Small intestine (tissue), 7 donors: ENCODE measurements around the gene HERC6. TPM values are rescaled to one million over a fixed set of nuclear protein-coding genes. Genes with fewer than 3 reads are reported as not detected.

Source experiments
- DNase-seq, 2 donors: peaks; one replicate each; pipeline versions ENCODE4 v3.0.0 to v3.0.0-alpha.2; 2013
- FAIRE-seq: peaks from 2 replicates; lab custom pipeline; 2012; peaks lifted over from hg19 to GRCh38; lab: Jason Lieb, UNC
- H3K27ac ChIP-seq, 3 donors: one replicate each; pipeline ENCODE4 v1.5.1; 2013; ENCODE audit warnings: low read length in 2 of 3, mild to moderate bottlenecking in 2 of 3, control low read depth in 1 of 3, inconsistent platforms in 1 of 3, low read depth in 1 of 3, moderate library complexity in 1 of 3
- H3K27me3 ChIP-seq, 3 donors: one replicate each; pipeline ENCODE4 v1.6.1; 2013; ENCODE audit warnings: low read length in 3 of 3, inconsistent platforms in 1 of 3; ENCODE audit not compliant: control insufficient read depth in 3 of 3, insufficient read depth in 3 of 3
- H3K36me3 ChIP-seq, 3 donors: one replicate each; pipeline ENCODE4 v1.6.1; 2013; ENCODE audit warnings: low read length in 3 of 3, inconsistent platforms in 1 of 3, low read depth in 1 of 3, mild to moderate bottlenecking in 1 of 3, moderate library complexity in 1 of 3; ENCODE audit not compliant: control insufficient read depth in 3 of 3, insufficient read depth in 2 of 3
- H3K4me1 ChIP-seq, 3 donors: one replicate each; pipeline ENCODE4 v1.6.1; 2013; ENCODE audit warnings: low read length in 2 of 3, inconsistent platforms in 1 of 3, low read depth in 1 of 3, mild to moderate bottlenecking in 1 of 3, moderate library complexity in 1 of 3; ENCODE audit not compliant: control insufficient read depth in 3 of 3, insufficient read depth in 2 of 3
- H3K4me3 ChIP-seq, 3 donors: one replicate each; pipeline ENCODE4 v1.5.1; 2013; ENCODE audit warnings: low read length in 3 of 3, control low read depth in 1 of 3, inconsistent platforms in 1 of 3, low read depth in 1 of 3, mild to moderate bottlenecking in 1 of 3, moderate library complexity in 1 of 3
- H3K9me3 ChIP-seq, 2 donors: one replicate each; pipeline ENCODE4 v1.6.1; 2013; ENCODE audit warnings: low read depth in 1 of 2, low read length in 1 of 2; ENCODE audit not compliant: control insufficient read depth in 2 of 2, insufficient read depth in 1 of 2
- WGBS, 3 donors: extraction: QIAGEN DNeasy Blood & Tissue Kit; methylation state at CpG; one replicate each; pipeline ENCODE4 v1.1.7; 2013; 5-methylcytosine and 5-hydroxymethylcytosine counted together
- polyA plus RNA-seq, 4 donors: library from polyadenylated mRNA; stranded (reverse) in 3 of 4; unstranded in 1 of 4; fragments of 200-250 nt in 3 of 4; fragments of 120-200 nt in 1 of 4; gene quantifications; one replicate each; pipeline versions ENCODE4 v1.2.1 to v1.2.3, GENCODE V29; 2013
- donor health status: healthy with polysubstance abuse.
- donor health status: control.
- donor health status: control.
- donor health status: Bipolar disorder and iron deficiency.
- donor health status: healthy.

The HERC6 gene
- polyA plus RNA-seq, 4 donors: 4.9 to 13.1 (median 7.7) TPM

DNA sequence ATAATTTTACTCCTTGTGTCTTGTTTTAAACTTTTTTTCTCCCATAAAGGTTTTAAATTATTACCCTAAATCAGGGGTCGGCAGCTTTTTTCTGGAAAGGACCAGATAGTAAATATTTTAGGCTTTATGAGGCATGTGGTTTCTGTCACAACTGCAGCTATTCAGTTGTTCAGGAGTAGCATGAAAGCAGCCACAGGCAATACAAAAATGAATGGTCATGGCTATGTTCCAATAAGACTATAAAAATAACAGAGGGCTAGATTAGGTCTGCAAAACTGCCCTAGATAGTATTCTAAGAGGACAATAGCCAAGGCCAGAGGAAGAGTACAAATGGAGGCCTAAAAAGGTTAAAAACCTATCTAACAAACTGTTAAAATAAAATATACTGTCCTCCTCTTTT is 102.9 kb downstream of the HERC6 start:
- H3K4me1 ChIP-seq: no peaks in the 10 kb centered on the region
- 62 to 84% (median 81%) methylated on average over 1 of the region's 1 CpG for WGBS, 3 donors
- no peak overlapping the region for H3K4me3 ChIP-seq
- H3K36me3 ChIP-seq: no peaks in the 10 kb centered on the region
- no peaks in the 10 kb centered on the region for H3K9me3 ChIP-seq
- H3K27me3 ChIP-seq: no peaks in the 10 kb centered on the region
- FAIRE-seq (no peak), DNase-seq (no peak)
- H3K27ac ChIP-seq: no peak overlapping the region

DNA sequence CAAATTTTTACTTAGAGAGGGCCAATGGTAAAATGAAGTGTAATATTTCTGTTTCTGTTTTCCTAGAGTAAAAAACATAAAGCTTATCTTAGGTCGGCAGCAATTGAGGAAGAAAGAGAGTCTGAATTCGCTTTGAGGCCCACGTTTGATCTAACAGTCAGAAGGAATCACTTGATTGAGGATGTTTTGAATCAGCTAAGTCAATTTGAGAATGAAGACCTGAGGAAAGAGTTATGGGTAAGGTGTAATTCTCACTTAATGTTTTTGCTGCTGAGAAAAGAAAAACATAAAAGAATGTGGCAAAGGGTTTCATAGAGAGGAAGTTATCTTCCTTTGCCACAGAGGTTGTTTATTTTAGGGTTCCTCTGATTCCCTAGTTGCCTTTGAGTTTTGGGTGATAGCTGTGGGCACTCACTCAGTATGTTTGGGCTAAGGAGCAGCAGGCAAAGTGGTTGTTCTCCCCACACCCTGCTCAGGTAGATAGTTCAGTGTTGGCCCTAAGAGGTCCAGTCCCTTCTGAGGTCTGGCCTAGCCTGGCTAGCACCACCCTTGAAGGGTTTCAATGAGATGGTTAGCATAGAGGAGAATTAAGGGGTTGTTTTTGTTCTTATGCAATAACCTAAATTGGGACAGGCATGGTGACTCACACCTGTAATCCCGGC is 110.6 kb downstream of the HERC6 start:
- 59 to 65% (median 61%) methylated on average over 4 of the region's 4 CpGs for WGBS, 3 donors
- H3K9me3 ChIP-seq: no peaks in the 10 kb centered on the region
- H3K27me3 ChIP-seq: no peaks in the 10 kb centered on the region
- H3K4me1 ChIP-seq: no peaks in the 10 kb centered on the region
- FAIRE-seq (no peak), DNase-seq (no peak)
- peaks cover 0 to 3% (median 0%) of the 10 kb centered on the region in 3 donors for H3K36me3 ChIP-seq
- H3K4me3 ChIP-seq: no peak overlapping the region
- H3K27ac ChIP-seq: no peak overlapping the region

Other genes starting within 250 kb of the HERC6 start
- gene ABCG2, start 220.2 kb upstream of the HERC6 start, polyA plus RNA-seq: 10 to 100 TPM in 3 of 4 donors, 1 to 10 TPM in 1; 6.5 to 37.6 (median 23.6) TPM
- 1 to 10 TPM; 1.6 to 9.2 (median 3.8) TPM for gene PPM1K, start 94.3 kb upstream of the HERC6 start, polyA plus RNA-seq
- 1 to 10 TPM; 2.0 to 4.3 (median 2.8) TPM for gene HERC5, start 78.3 kb downstream of the HERC6 start, polyA plus RNA-seq
- 100 to 1,000 TPM in 1 of 4 donors, 10 to 100 TPM in 3; 92.4 to 114 (median 96.2) TPM for gene PYURF, start 144.9 kb downstream of the HERC6 start, polyA plus RNA-seq
- gene HERC3, start 213.6 kb downstream of the HERC6 start, polyA plus RNA-seq: 10 to 100 TPM in 2 of 4 donors, 1 to 10 TPM in 2; 6.6 to 17.2 (median 10.6) TPM